Osteoblast (primary cell): ENCODE measurements around the gene FBXL5. TPM values are rescaled to one million over a fixed set of nuclear protein-coding genes. Genes with fewer than 3 reads are reported as not detected.

Experiments used
- DNase-seq: peaks from one replicate; pipeline ENCODE4 v3.0.0; 2011; ENCODE audit warnings: low spot score, mixed read lengths; ENCODE audit not compliant: insufficient read length; ENCODE audit errors: missing footprints
- H2AFZ ChIP-seq: 2 replicates; pipeline ENCODE4 v1.6.0; 2011; ENCODE audit warnings: mild to moderate bottlenecking, low read length
- H3K27ac ChIP-seq: 2 replicates; pipeline ENCODE4 v1.5.1; 2011; ENCODE audit warnings: mild to moderate bottlenecking, low read depth, low read length, moderate library complexity
- H3K27me3 ChIP-seq: 2 replicates; pipeline ENCODE4 v1.6.0; 2012; ENCODE audit warnings: mild to moderate bottlenecking, control low read depth, inconsistent platforms, low read length, moderate library complexity; ENCODE audit not compliant: insufficient read depth
- H3K36me3 ChIP-seq: 2 replicates; pipeline ENCODE4 v1.5.1; 2011; ENCODE audit warnings: mild to moderate bottlenecking, low read length, control low read depth, moderate library complexity; ENCODE audit not compliant: insufficient read depth
- H3K4me1 ChIP-seq: 2 replicates; pipeline ENCODE4 v1.5.1; 2011; ENCODE audit warnings: mild to moderate bottlenecking, low read length, control low read depth, moderate library complexity; ENCODE audit not compliant: insufficient read depth
- H3K4me2 ChIP-seq: 2 replicates; pipeline ENCODE4 v1.6.0; 2011; ENCODE audit warnings: mild to moderate bottlenecking, low read length; ENCODE audit not compliant: insufficient read depth
- H3K4me3 ChIP-seq: fragments of 200-600 bp; sonication (generic); 3 replicates; pipeline ENCODE4 v1.5.1; 2012; ENCODE audit warnings: mild to moderate bottlenecking, low read length, inconsistent platforms; ENCODE audit not compliant: insufficient read depth
- H3K79me2 ChIP-seq: 2 replicates; pipeline ENCODE4 v1.6.0; 2012; ENCODE audit warnings: mild to moderate bottlenecking, low read length, control low read depth, inconsistent platforms; ENCODE audit not compliant: insufficient read depth
- H3K9me3 ChIP-seq: 2 replicates; pipeline ENCODE4 v1.5.1; 2011; ENCODE audit warnings: low read depth, low read length, control low read depth
- H4K20me1 ChIP-seq: 2 replicates; pipeline ENCODE4 v1.6.0; 2012; ENCODE audit warnings: mild to moderate bottlenecking, low read length, control low read depth; ENCODE audit not compliant: insufficient read depth
- total RNA-seq: library from RNA; depleted of rRNA; stranded (reverse); fragments of >200 nt; gene quantifications from 2 replicates; pipeline ENCODE4 v1.2.3, GENCODE V29; 2012
- TF ChIP-seq, protein P1 (sequence below): IDR thresholded peaks from 2 replicates; pipeline ENCODE4 v1.5.1; 2011; ENCODE audit warnings: mild to moderate bottlenecking, low read depth, low read length, moderate library complexity; ENCODE audit errors: extremely low read depth

FBXL5 gene
- total RNA-seq, 1 donor: 108 TPM

- Histone ChIP-seq H3K4me3 (no peak overlapping the region), H3K27ac (no peak overlapping the region), H3K27me3 (no peaks in the 10 kb centered on the region), H3K9me3 (no peaks in the 10 kb centered on the region), H3K36me3 (peaks cover 15% of the 10 kb centered on the region), H3K79me2 (no peaks in the 10 kb centered on the region), H4K20me1 (no peaks in the 10 kb centered on the region), H2AFZ (no peak overlapping the region), H3K4me1 (peaks cover 3% of the 10 kb centered on the region), H3K4me2 (no peak overlapping the region)
- TF ChIP-seq, protein P1, sequence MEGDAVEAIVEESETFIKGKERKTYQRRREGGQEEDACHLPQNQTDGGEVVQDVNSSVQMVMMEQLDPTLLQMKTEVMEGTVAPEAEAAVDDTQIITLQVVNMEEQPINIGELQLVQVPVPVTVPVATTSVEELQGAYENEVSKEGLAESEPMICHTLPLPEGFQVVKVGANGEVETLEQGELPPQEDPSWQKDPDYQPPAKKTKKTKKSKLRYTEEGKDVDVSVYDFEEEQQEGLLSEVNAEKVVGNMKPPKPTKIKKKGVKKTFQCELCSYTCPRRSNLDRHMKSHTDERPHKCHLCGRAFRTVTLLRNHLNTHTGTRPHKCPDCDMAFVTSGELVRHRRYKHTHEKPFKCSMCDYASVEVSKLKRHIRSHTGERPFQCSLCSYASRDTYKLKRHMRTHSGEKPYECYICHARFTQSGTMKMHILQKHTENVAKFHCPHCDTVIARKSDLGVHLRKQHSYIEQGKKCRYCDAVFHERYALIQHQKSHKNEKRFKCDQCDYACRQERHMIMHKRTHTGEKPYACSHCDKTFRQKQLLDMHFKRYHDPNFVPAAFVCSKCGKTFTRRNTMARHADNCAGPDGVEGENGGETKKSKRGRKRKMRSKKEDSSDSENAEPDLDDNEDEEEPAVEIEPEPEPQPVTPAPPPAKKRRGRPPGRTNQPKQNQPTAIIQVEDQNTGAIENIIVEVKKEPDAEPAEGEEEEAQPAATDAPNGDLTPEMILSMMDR: no peak
- no peak for DNase-seq
Measured at GRCh38 chr4:15562114-15562513, 93.0 kb downstream of the FBXL5 start.

GRCh38 chr4:15558561-15558960 is 96.6 kb downstream of the FBXL5 start:
- H3K4me2 ChIP-seq: no peak overlapping the region
- H4K20me1 ChIP-seq: no peaks in the 10 kb centered on the region
- H3K4me1 ChIP-seq: peaks cover 3% of the 10 kb centered on the region
- no peaks in the 10 kb centered on the region for H3K27me3 ChIP-seq
- TF ChIP-seq, protein P1: no peak
- no peak overlapping the region for H2AFZ ChIP-seq
- H3K36me3 ChIP-seq: peaks cover 17% of the 10 kb centered on the region
- H3K9me3 ChIP-seq: no peaks in the 10 kb centered on the region
- no peak for DNase-seq
- H3K79me2 ChIP-seq: no peaks in the 10 kb centered on the region
- H3K27ac ChIP-seq: no peak overlapping the region
- no peak overlapping the region for H3K4me3 ChIP-seq

GRCh38 chr4:15557786-15558550 is 97.2 kb downstream of the FBXL5 start:
- H3K4me3 ChIP-seq: no peak overlapping the region
- peaks cover 3% of the 10 kb centered on the region for H3K4me1 ChIP-seq
- no peak overlapping the region for H3K4me2 ChIP-seq
- no peak overlapping the region for H2AFZ ChIP-seq
- DNase-seq: no peak
- no peaks in the 10 kb centered on the region for H3K27me3 ChIP-seq
- H3K27ac ChIP-seq: no peak overlapping the region
- H3K36me3 ChIP-seq: peaks cover 15% of the 10 kb centered on the region
- H3K9me3 ChIP-seq: no peaks in the 10 kb centered on the region
- TF ChIP-seq, protein P1: no peak
- no peaks in the 10 kb centered on the region for H4K20me1 ChIP-seq
- no peaks in the 10 kb centered on the region for H3K79me2 ChIP-seq

GRCh38 chr4:15556511-15557092 is 98.6 kb downstream of the FBXL5 start:
- H3K36me3 ChIP-seq: peaks cover 17% of the 10 kb centered on the region
- no peak overlapping the region for H3K4me3 ChIP-seq
- no peaks in the 10 kb centered on the region for H3K79me2 ChIP-seq
- H3K4me1 ChIP-seq: peaks cover 3% of the 10 kb centered on the region
- no peak for DNase-seq
- H3K27me3 ChIP-seq: no peaks in the 10 kb centered on the region
- H2AFZ ChIP-seq: no peak overlapping the region
- H3K9me3 ChIP-seq: no peaks in the 10 kb centered on the region
- H3K27ac ChIP-seq: no peak overlapping the region
- H3K4me2 ChIP-seq: no peak overlapping the region
- no peaks in the 10 kb centered on the region for H4K20me1 ChIP-seq
- TF ChIP-seq, protein P1: no peak
